Stimulated activated CD4-positive, alpha-beta T cell treated with anti-CD3 and anti-CD28 coated beads, Interleukin-1b, Interleukin-23, amount 100 ng/mL, for 24 hours (primary cell): Measurements from ENCODE around the gene ATG4C.
"Not testable (repeated sequence)": the region's sequence is repeated elsewhere in the genome, so short reads cannot be mapped to it uniquely, and the experiment has no call there.

Source experiments
- DNase-seq, 4 experiments: peaks; one replicate each; pipeline ENCODE4 v3.0.0-alpha.2; 2020; ENCODE audit warnings: low read depth in 4 of 4, low spot score in 1 of 4

The ATG4C gene, protein sequence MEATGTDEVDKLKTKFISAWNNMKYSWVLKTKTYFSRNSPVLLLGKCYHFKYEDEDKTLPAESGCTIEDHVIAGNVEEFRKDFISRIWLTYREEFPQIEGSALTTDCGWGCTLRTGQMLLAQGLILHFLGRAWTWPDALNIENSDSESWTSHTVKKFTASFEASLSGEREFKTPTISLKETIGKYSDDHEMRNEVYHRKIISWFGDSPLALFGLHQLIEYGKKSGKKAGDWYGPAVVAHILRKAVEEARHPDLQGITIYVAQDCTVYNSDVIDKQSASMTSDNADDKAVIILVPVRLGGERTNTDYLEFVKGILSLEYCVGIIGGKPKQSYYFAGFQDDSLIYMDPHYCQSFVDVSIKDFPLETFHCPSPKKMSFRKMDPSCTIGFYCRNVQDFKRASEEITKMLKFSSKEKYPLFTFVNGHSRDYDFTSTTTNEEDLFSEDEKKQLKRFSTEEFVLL

DNA sequence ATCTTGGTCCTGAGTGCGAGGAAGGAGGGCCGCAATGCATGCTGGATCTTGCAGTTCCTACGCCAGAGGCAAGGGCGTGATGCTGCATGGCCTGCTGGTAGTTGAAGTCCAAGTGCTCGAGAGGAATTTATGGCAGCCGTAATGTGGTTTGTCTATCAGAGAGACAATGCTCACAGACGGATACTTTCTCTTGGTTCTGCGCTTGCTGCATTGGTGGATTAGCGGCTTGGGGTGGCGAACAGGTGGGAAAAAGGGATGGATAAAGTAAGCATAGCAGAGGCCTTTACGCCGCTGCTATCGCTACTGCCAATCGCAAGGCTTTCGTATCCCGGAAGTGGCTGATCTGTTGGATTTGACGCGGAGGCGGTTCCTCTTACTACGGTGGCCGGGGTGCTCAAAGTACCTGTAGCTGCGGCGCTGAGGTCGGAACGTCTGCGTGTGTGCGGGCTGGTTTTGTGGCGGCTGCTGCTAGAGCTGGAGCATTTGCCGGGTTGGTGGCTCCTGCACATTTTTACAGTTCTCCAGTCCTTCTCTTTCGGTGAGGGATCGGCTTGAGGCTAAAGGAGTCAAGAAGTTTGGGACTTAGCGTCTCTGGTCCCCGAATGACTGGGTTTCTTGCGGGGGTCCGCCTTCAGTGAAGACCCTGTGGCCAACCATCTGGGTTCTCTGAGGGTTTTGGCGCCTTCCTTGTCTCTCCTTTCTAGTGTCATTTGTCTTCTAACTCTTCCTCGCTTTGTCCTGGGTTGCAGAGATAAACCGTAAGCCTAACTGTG is at the start of gene ATG4C:
Gene ATG4C, plus strand, starts transcription at position 397 of the 773 bp plus-strand sequence. CDS start 19,655 bp downstream, outside the sequence.
- DNase-seq: peak; percentile 76 to 87 (median 84)

DNA sequence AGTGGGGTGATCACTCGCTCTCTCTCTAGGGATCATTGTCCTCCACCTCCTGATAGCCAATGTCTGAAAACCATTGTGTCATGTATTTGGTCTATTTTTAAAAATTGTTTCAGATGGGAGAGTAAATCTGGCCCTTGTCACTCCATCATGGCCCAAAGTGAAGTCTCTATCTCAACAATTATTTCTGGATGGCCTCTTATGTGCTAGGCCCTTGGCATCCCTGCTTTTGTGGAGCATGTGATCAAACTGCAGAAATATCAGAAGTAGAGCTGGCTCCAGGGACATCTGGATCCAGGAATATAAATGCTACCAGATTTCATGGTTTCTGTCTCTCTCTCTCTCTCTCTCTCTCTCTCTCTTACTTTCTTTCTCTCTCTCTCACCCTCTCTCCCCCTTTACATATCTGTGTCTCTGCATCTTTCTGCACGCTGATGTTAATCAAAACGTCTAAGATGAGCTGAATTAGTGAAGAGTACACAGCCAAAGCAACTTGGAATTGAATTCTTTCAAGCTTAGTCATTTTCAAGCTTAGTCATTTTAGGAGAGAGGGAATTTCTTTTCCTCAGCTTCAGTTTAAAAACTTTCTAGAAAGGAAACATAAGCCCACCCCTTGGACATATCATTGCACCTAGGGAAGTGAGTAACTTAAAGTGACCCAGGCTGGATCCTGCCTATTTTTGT is 48.3 kb upstream of the ATG4C start:
- no peak for DNase-seq

DNA sequence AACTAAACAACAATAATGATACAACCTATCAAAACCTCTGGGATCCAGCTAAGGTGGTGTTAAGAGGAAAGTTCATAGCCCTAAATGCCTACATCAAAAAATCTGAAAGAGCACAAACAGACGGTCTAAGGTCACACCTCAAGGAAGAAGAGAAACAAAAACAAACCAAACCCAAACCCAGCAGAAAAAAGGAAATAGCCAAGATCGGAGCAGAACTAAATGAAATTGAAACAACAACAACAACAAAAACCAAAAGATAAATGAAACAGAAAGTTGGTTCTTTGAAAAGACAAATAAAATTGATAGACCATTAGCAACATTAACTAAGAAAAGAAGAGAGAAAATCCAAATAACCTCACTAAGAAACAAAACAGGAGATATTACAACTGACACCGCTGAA is 43.2 kb upstream of the ATG4C start:
- DNase-seq: not testable (repeated sequence)

DNA sequence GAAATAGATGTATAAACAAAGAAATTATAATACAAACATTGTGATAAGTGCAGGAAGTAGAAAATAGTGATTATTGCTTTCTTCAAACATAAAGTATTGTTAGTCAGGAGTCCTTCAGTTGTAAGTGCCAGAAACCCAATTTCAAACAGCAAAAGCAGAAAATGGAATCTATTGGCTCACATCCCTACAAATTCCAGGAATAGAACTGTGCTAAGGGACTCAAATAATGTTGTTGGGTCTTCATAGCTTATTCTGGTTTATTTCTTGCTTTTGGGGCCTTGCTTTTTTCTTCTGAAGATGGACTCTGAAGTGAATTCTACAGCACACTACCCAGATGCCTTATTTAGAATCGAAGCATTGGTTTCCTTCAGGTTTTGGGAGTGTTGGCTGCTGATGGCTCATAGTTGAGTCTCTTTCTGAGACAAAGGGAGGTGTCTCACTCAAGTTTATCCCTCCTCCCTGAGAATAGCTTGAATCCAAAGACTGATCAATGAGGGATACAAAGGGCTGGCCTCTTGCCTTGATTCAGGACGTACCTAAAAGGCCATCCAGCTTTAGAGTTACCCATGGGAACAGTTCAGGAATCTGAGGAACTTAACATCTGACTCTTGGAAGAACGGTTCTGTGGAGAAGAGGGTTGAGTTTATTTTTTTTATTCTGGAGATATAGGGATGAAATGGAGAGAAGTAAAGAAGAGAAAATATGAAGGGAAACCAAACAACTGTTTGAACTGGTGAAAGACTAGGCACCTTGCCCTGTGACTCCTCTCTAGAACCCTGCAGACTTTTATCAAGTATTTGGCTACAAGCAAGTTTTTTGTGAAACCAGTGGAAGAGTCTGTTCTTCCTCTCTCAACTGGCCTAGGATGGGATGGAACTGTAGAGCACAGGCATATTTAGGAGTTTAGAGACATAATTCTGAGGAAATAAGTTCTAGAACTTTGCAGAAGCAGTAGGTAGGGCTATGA is 39.0 kb upstream of the ATG4C start:
- DNase-seq: no peak

DNA sequence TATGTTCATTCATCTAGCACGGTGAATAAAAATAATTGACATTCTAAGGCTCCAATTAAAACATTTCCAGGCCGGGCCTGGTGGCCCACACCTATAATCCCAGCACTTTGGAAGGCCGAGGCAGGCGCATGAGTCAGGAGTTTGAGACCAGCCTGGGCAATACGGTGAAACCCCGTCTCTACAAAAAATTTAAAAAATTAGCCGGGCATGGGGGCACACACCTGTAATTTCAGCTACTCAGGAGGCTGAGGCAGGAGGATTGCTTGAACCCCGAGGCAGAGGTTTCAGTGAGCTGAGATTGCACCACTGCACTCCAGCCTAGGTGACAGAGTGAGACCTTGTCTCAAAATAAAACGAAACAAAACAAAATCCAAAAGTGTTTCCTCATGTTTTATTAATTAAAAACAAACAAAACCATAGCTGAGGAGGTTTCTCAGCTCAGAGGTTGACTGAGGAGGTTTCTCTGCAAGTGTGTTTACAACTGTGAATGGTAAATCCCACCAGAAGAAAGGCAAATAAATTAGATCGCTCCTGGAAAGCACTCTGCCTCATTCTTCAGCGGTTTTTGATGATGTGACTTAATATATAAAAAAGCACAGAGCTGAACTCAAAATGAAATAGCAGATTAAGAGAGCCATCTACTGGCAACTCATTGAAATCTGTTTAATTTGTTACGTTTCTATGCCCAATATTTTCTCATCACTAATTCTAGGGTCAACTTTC is 37.7 kb upstream of the ATG4C start:
- no peak for DNase-seq

DNA sequence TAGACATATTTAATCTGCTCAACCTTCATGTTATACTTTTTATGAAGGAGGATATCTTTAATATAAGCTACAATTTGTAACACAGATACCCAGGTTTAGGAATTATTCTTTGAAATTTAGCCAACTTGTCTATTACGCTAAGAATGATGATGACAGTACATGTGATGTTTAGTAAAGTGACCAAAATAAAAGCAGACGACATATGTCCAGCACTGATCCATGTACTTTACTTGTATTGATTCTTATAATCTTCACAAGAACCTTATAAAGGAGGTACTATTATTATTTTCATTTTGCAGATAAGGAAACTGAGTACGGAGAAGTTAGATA is 37.2 kb upstream of the ATG4C start:
- DNase-seq: no peak

DNA sequence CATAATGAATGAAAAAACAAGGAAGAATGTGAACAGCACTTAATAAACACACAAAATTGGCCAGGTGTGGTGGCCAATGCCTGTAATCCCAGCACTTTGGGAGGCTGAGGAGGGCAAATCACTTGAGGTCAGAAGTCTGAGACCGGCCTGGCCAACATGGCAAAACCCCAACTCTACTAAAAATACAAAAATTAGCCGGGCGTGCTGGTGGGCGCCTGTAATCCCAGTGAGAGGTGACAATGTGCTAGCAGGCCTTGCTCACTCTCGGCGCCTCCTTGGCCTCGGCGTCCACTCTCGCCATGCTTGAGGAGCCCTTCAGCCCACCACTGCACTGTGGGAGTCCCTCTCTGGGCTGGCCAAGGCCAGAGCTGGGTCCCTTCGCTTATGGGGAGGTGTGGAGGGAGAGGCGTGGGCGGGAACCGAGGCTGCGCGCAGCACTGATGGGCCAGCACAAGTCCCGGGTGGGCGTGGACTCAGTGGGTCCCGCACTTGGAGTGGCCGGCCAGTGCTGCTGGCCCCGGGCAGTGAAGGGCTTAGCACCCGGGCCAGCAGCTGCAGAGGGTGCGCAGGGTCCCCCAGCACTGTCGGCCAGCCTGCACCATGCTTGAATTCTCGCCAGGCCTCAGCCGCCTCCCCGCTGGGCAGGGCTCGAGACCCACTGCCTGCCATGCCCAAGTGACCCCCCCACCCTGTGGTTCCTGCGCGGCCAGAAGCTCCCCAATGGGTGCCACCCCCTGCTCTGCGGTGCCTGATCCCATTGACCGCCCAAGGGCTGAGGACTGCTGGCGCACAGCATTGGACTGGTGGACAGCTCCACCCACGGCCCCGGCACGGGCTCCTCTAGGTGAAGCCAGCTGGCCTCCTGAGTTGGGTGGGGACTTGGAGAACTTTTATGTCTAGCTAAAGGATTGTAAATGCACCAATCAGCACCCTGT is 30.6 kb upstream of the ATG4C start:
- DNase-seq: no peak

DNA sequence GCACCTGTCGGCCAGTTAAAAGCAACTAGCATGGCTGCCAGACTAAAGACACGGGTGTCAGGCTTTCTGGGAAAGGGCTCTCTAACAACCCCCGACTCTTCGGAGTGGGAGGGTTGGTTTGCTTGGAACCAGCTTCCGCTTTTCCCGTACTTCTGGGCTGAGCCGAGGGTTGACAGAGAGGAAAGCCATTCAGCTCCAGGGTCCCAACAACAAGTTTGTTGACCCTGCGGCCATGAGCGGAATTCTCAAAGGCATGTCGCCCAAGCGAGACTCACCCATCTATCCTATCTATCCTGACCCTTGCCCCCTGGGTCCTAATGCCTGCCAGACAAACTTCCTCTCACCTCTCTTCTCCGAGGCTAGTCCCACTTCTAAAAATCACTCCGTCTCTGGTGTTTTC is 29.0 kb upstream of the ATG4C start:
- DNase-seq: not testable (repeated sequence)

DNA sequence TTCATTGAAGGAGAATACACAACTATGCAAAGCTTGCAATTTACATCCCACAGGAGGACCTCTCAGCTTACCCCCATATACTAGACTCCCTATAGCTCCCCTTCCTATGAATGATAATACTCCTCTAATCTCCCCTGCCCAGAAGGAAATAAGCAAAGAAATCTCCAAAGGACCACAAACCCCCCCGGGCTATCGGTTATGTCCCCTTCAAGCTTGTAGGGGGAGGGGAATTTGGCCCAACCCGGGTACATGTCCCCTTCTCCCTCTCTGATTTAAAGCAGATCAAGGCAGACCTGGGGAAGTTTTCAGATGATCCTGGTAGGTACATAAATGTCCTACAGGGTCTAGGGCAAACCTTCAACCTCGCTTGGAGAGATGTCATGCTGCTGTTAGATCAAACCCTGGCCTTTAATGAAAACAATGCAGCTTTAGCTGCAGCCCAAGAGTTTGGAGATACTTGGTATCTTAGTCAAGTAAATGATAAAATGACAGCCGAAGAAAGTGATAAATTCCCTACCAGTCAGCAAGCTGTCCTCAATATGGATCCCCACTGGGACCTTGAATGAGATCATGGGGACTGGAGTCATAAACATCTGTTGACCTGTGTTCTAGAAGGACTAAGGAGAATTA is 27.6 kb upstream of the ATG4C start:
- DNase-seq: not testable (repeated sequence)

DNA sequence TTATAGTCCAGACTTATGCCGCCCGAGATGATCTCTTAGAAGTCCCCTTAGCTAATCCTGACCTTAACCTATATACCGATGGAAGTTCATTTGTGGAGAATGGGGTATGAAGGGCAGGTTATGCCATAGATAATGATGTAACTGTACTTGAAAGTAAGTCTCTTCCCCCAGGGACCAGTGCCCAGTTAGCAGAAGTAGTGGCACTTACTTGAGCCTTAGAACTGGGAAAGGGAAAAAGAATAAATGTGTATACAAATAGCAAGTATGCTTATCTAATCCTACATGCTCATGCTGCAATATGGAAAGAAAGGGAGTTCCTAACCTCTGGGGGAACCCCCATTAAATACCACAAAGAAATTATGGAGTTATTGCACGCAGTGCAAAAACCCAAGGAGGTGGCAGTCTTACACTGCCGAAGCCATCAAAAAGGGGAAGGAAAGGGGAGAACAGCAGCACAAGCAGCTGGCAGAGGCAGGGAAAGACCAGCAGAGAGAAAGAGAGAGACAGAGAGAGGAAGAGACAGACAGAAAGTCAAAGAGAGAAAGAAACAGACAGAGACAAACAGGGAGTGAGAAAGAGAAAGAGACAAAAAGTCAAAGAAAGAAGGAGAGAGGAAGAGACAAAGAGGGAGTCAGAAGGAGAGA is 24.6 kb upstream of the ATG4C start:
- not testable (repeated sequence) for DNase-seq

DNA sequence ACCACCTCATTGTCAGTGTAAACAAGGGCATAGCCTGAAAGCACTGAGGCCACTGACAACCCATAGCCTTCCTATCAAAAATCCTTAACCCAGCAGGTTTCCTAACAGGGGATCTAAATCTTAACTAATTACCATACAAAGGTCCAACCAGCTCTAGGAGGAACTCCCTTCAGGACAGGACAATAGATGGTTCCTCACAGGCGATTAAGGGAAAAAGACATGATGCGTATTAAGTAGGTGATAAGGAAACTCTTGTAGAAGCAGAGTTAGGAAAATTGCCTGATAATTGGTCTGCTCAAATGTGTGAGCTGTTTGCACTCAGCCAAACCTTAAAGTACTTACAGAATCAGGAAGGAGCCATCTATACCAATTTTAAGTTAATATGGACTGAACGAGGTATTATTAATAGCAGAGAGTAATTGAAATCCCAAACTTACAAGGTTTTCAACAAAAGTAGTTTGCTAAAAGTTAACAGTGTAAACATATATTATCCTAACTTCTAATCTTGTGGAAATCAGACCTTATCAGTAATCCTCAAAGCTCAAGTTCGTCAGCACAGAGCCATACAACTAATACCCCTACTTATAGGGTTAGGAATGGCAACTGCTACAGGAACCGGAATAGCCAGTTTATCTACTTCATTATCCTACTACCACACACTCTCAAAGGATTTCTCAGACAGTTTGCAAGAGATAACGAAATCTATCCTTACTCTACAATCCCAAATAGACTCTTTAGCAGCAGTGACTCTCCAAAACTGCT is 23.7 kb upstream of the ATG4C start:
- DNase-seq: not testable (repeated sequence)

DNA sequence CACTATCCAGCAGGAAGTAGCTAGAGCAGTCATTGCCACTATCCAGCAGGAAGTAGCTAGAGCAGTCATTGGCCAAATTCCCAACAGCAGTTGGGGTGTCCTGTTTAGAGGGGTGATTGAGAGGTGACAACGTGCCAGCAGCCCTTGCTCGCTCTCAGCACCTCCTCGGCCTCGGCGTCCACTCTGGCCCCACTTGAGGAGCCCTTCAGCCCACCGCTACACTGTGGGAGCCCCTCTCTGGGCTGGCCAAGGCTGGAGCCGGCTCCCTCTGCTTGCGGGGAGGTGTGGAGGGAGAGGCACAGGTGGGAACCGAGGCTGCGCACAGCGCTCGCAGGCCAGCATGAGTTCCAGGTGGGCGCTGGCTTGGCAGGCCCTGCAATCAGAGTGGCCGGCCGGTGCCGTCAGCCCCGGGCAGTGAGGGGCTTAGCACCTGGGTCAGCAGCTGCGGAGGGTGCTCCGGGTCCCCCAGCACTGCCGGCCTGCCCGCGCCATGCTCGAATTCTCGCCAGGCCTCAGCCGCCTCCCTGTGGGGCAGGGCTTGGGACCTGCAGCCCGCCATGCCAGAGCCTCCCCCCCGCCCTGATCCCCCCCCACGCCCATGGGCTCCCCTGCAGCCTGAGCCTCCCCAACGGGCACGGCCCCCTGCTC is 22.6 kb upstream of the ATG4C start:
- DNase-seq: not testable (repeated sequence)

DNA sequence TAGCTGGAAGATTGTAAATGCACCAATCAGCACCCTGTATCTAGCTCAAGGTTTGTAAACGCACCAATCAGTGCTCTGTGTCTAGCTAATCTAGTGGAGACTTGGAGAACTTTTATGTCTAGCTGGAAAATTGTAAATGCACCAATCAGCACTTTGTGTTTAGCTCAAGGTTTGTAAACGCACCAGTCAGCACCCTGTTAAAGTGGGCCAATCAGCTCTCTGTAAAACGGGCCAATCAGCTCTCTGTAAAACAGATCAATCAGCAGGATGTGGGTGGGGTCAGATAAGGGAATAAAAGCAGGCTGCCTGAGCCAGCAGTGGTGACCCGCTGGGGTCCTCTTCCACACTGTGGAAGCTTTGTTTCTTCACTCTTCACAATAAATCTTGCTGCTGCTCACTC is 21.9 kb upstream of the ATG4C start:
- not testable (repeated sequence) for DNase-seq

DNA sequence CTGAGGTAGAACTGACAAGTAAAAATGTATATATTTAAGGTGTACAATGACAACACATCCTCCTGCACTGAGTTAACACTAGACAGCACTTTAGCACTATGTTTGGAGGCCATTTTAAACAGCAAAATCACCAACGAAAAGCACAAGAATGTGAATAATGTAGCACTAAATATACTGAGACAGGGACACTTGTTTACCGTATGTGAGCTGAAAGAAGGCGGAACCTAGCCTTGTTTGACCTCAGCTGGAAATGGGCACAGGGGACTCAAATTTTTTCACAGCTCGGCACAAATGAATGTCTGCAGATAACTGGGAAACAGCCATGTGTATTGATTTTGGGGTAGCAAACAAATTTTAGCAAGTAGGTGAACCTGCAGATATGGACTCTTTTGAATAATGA is 18.0 kb upstream of the ATG4C start:
- DNase-seq: no peak

DNA sequence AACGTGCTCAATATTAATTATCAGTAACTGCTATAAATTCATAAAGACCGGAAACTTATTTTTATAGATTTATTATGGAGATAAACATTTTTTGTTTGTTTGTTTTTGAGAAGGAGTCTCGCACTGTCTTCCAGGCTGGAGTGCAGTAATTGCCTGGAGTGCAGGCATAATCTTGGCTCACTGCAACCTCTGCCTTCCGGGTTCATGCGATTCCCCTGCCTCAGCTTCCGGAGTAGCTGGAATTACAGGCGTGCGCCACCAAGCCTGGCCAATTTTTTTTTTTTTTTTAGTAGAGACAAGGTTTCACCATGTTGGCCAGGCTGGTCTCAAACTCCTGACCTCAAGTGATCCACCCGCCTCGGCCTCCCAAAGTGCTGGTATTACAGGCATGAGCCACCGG is 15.4 kb upstream of the ATG4C start:
- not testable (repeated sequence) for DNase-seq

DNA sequence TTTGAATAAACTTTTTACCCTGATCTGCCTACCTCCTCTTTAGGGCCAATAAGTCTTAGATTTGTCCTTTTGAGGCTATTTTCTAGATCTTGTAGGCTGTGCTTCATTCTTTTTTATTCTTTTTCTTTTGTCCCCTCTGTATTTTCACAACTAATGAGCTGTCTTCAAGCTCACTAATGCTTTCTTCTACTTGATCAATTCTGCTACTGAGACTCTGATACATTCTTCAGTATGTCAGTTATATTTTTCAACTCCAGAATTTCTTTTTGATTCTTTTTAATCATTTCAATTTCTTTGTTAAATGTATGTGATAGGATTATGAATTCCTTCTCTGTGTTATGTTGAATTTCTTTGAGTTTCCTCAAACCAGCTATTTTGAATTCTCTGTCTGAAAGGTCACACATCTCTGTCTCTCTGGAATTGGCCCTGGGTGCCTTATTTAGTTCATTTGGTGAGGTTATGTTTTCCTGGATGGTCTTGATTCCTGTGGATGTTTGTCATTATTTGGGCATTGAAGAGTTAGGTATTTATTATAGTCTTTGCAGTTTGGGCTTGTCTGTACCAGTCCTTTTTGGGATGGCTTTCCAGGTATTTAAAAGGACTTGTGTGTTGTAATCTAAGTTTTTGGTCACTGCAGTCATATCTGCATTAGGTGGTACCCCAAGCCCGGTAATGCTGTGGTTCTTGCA is 11.2 kb upstream of the ATG4C start:
- no peak for DNase-seq
